ENCODE measurements around the gene NKX2-8.
A peak's percentile ranks its signal among the peaks of the same experiment; 100 is the strongest.

Gene NKX2-8

GRCh38 chr14:36582011-36582873 is at the start of gene NKX2-8:
TSS of gene NKX2-8 (minus strand) at chr14:36582614. CDS start at chr14:36582389, 225 bp downstream.
- peak; percentile 34 to 36 for DNase-seq

GRCh38 chr14:36627981-36628380 is 45.6 kb upstream of the NKX2-8 start:
- DNase-seq: no peak

GRCh38 chr14:36626151-36626550 is 43.7 kb upstream of the NKX2-8 start:
- no peak for DNase-seq

GRCh38 chr14:36625436-36625835 is 43.0 kb upstream of the NKX2-8 start:
- DNase-seq: no peak

GRCh38 chr14:36625014-36625413 is 42.6 kb upstream of the NKX2-8 start:
- no peak for DNase-seq

DNA sequence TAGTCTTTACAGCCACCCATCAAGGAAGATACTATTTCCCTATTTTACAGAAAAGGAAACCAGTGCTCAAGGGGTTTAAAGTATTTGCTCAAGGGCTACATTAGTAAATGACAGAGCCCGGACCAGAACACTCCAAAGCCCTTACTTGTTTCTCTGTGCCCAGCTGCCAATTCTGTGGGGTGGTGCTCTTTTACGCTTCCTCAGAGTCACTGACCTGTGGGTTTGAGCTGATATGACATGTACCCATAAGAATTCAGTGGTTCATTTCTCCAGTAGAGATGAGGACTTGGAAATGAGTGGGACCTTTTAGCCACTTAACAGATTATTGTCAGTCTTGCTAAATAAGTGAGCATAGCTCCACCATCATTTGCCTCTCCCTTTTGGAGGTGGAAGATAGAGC is 37.4 kb upstream of the NKX2-8 start:
- DNase-seq: no peak

- DNase-seq: no peak
These were observed 36.7 kb upstream of the NKX2-8 start for GRCh38 chr14:36619131-36619530.

- DNase-seq: no peak
These were observed 36.2 kb upstream of the NKX2-8 start for GRCh38 chr14:36618641-36619040.

- no peak for DNase-seq
These were observed 35.4 kb upstream of the NKX2-8 start for GRCh38 chr14:36617824-36618223.

GRCh38 chr14:36605506-36605857 is 23.1 kb upstream of the NKX2-8 start:
- peak; percentile 4 to 8 for DNase-seq

DNA sequence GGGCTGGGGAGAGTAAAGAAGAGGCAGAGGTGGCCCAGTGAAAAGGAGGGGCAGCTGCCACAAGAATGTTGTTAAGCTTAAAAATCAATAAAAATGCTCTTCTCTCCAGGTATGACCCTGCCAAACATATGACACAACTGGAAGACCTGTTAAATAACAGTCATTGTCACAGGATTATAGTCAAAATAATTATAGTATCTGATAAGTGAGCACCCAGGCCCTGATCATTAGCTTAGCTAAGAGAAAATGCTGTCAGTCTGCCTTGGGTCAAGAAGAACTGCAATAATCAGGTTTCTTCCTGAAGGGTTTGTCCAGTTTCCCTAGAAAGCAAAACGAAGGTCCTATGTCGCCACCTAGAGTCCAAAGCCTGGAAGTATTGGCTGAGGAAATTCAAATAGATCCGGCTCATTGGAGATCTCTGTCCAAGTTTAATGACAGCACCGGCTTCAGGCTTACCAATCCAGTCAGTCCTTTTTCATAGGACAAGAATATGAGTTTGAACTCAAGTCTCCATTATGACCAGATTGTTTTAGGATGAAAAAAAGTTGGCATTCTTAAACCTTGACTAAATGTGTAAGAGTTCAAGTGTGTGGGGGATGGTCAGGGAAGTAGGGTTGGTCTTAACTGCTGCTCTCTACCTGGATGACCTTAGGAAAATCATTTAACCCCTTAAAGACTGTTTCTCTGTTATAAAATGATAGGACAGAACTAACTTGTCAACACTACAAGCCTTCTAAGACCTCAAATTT is 22.5 kb upstream of the NKX2-8 start:
- DNase-seq: peak; percentile 77 to 80

DNA sequence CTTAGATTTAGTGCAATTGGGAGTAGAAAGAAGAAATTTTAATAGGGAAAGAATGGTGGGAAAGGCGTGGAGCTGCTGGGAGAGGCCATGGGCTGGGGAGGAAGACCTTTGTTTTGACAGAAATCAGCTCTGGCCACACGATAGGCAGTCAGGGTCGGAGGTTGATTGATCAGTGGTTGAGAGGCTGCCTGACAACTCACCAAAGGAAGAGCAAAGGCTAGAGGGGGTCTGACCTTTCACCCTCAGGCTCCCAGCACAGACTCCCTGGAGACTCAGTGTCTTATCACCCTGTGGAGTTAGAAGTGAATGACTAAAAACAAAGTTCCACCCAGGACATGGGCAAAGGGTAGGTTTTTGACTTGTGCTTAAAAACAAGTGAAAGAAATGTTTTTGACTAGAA is 18.0 kb upstream of the NKX2-8 start:
- DNase-seq: no peak

DNA sequence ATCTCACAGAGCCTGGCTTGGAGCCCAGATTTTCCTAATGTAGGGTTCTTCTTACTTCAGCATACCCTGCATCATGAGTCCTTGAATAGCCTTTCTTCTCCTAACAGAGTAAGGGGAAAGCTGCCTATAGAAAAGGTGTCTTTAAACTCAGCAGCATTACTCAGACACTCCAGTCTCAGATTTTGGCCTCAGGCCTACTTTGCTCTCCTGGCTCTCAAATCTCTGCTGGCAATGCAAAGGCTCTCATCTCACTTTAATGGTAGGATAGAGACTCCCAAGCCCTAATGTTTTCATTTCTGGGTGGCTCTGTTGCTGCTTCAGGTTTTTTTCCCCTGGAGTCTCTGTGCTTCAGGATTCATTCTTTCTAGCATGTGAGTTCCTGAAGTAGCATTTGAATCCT is 9.1 kb upstream of the NKX2-8 start:
- peak in 1 of 2 experiments; percentile 3 for DNase-seq

GRCh38 chr14:36588788-36589187 is 6.4 kb upstream of the NKX2-8 start:
- no peak for DNase-seq

GRCh38 chr14:36588119-36588518 is 5.7 kb upstream of the NKX2-8 start:
- DNase-seq: no peak

DNA sequence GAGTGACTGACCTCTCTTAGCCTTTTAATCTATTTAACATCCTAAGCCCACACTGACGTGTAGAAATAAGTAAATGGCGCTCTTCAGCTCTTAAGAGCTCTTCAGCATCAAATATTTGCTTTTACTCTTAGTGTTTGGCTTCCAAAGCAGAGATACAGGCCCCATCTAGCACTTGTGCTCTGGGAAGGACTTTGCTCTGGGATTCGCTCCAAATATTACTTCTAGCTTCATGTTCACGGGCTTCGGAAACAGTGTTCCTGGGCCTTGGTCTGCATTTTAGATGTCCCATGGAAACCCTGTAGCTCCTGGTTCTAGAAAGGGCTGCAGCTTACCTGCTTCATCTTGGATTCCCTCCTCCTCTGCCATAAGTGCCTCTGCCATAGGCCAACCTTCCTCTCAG is 2.7 kb upstream of the NKX2-8 start:
- DNase-seq: no peak

DNA sequence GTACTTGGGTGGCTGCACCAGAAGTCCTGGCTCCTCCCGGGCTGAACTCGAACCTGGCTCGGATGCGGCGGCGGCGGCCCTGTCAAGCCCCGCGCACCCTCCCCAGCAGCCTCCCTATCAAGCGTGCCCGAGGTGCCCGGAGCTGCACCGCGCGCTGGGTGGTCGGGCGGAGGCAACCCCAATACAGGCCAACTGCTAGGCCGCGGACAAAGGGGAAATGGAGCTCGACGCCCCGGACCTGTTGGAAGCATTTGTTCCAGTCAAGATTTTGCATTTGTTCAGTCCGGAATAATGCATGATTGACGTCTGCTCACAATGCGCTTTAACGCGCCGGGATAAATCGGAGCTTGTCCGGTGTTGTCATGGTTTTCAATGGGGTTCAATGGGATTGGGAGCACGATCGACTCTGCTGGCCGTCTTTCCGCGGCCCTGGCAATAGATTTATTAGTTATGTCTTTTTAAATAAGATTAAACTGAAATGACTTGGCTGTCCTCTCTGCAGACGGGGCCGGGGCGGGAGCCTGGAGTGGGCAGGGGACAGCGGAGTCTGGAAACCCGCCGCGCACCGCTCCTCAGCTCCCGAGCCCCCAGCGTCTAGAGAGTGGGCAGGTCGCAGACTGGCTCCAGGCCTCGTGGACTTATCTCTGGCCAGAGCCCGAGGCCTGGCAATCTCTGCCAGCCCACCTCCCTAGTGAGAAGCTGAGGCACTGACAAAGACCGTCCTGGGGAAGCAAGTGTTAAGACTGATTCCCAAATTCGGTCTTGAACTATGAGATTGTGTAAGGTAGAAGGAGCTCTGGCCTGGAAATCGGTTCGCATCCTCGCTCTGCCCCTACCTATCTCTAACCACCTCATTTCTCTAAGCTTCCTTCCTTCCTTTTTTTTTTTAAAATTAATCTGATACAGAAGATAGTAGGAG is 1.7 kb upstream of the NKX2-8 start:
- DNase-seq: no peak

GRCh38 chr14:36583242-36583892 is 953 bp upstream of the NKX2-8 start:
- no peak for DNase-seq

GRCh38 chr14:36582874-36583241 is 444 bp upstream of the NKX2-8 start:
- no peak for DNase-seq

GRCh38 chr14:36580856-36581831 is 1.3 kb downstream of the NKX2-8 start:
- peak; percentile 31 to 53 for DNase-seq

DNA sequence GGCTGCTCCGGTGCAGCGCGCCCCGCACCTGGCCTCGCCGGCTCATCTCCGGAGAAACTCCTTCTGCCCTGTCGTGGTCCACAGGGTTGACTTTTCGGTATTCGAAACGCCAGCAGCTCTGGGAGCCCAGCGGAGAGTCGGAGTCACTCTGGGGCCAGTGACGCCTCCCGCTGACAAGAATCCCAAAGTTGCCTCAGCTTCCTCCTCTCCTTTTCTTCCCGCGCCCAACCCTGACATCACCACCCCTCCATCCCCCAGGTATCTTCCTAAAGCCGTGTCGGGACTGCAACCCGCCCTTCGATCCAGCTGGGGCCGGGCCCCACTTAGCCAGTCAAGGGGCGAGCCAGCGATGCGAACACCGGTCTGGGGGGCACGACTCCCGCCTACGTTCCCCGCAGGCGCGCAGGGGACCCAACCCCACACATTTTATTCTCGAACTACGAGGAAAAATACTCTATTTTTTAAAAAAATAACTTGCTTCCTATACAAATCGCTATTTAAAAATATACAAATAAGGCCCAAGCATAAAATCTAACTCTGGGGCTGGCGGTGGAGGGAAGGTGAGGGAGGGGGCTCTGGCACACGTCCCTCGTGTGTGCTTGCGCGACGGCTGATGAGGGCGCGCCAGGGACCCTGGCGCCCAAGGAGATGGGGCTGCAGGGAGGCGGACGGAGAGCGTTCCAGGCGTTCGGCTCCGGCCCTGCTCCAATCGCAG is 2.1 kb downstream of the NKX2-8 start:
- no peak for DNase-seq
